Urinary bladder (tissue), 4 donors: ENCODE results near the gene ANGPTL4. TPM values are rescaled to one million over a fixed set of nuclear protein-coding genes. Genes with fewer than 3 reads are reported as not detected.

Source experiments
- DNase-seq: peaks from one replicate; pipeline ENCODE4 v3.0.0-alpha.2; 2015; ENCODE audit errors: extremely low spot score
- H3K27ac ChIP-seq: one replicate; pipeline ENCODE4 v1.5.1; 2013; ENCODE audit warnings: low read depth, mild to moderate bottlenecking, moderate library complexity
- H3K36me3 ChIP-seq: one replicate; pipeline ENCODE4 v1.6.1; 2013; ENCODE audit warnings: mild to moderate bottlenecking, moderate library complexity; ENCODE audit not compliant: insufficient read depth
- H3K4me1 ChIP-seq: one replicate; pipeline ENCODE4 v1.6.1; 2013; ENCODE audit warnings: mild to moderate bottlenecking, moderate library complexity; ENCODE audit not compliant: insufficient read depth
- H3K4me3 ChIP-seq: one replicate; pipeline ENCODE4 v1.5.1; 2013; ENCODE audit warnings: low read depth, low read length
- WGBS: extraction: QIAGEN DNeasy Blood & Tissue Kit; methylation state at CpG from one replicate; pipeline ENCODE4 v1.1.7; 2013; 5-methylcytosine and 5-hydroxymethylcytosine counted together
- polyA plus RNA-seq: library from polyadenylated mRNA; stranded (reverse); fragments of 200-250 nt; gene quantifications from one replicate; pipeline ENCODE4 v1.2.3, GENCODE V29; 2013
- total RNA-seq: library from RNA; depleted of rRNA; stranded (reverse); fragments of >200 nt; gene quantifications from one replicate; pipeline ENCODE4 v1.2.3, GENCODE V29; 2014
- donor health status: healthy with polysubstance abuse.
- donor health status: healthy.

The ANGPTL4 gene
- total and polyA plus RNA-seq, 2 donors: 1.3 to 14.6 TPM

GRCh38 chr19:8324186-8325050 lies 39.5 kb upstream of the ANGPTL4 start:
- no peaks in the 10 kb centered on the region for H3K4me1 ChIP-seq
- H3K4me3 ChIP-seq: no peak overlapping the region
- no peak overlapping the region for H3K27ac ChIP-seq
- DNase-seq: no peak
- no peaks in the 10 kb centered on the region for H3K36me3 ChIP-seq
- 71% methylated on average over 17 of the region's 17 CpGs for WGBS

DNA sequence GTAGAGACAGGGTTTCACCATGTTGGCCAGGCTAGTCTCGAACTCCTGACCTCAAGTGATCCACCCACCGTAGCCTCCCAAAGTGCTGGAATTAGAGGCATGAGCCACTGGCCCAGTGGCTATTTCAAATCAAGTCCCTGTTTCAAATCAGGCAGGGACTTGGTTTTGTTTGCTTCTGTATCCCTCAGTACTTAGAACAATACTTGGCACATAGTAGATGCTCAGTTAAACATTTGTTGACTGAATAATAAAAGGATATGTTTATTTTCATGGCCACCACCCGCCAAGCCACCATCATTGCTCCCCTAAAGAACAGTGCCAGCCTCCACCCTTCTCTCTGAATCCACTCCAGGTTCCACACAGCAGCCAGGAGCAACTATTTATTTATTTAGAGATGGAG lies 38.5 kb upstream of the ANGPTL4 start:
- H3K27ac ChIP-seq: no peak overlapping the region
- 92% methylated on average over 3 of the region's 3 CpGs for WGBS
- no peak for DNase-seq
- H3K4me3 ChIP-seq: no peak overlapping the region
- no peaks in the 10 kb centered on the region for H3K36me3 ChIP-seq
- no peaks in the 10 kb centered on the region for H3K4me1 ChIP-seq

DNA sequence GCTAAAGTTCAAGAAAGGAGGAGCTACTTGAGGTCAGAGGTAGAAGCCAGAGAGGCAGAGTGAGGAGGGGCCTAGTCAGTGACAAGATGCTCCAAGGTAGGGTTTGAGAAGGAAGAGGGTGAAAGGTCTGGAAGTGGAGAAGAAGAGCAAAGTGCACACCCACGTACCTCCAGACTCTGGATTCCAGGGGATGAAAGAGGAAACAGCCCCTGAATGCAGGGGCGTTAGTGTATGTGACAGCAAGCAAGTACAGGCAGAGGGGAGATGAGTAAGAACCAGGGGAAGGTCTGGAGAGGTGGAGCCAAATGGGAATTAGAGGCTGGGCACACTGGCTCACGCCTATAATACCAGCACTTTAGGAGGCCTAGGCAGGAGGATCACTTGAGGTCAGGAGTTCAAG lies 34.0 kb upstream of the ANGPTL4 start:
- Histone ChIP-seq H3K4me3 (no peak overlapping the region), H3K4me1 (peaks cover 2% of the 10 kb centered on the region), H3K27ac (no peak overlapping the region), H3K36me3 (no peaks in the 10 kb centered on the region)
- WGBS: 77% methylated on average over 3 of the region's 3 CpGs
- DNase-seq: no peak

- no peaks in the 10 kb centered on the region for H3K36me3 ChIP-seq
- no peak for DNase-seq
- 71% methylated on average over 8 of the region's 8 CpGs for WGBS
- no peak overlapping the region for H3K4me3 ChIP-seq
- peaks cover 2% of the 10 kb centered on the region for H3K4me1 ChIP-seq
- no peak overlapping the region for H3K27ac ChIP-seq
Measured at GRCh38 chr19:8331263-8331845, 32.6 kb upstream of the ANGPTL4 start.

DNA sequence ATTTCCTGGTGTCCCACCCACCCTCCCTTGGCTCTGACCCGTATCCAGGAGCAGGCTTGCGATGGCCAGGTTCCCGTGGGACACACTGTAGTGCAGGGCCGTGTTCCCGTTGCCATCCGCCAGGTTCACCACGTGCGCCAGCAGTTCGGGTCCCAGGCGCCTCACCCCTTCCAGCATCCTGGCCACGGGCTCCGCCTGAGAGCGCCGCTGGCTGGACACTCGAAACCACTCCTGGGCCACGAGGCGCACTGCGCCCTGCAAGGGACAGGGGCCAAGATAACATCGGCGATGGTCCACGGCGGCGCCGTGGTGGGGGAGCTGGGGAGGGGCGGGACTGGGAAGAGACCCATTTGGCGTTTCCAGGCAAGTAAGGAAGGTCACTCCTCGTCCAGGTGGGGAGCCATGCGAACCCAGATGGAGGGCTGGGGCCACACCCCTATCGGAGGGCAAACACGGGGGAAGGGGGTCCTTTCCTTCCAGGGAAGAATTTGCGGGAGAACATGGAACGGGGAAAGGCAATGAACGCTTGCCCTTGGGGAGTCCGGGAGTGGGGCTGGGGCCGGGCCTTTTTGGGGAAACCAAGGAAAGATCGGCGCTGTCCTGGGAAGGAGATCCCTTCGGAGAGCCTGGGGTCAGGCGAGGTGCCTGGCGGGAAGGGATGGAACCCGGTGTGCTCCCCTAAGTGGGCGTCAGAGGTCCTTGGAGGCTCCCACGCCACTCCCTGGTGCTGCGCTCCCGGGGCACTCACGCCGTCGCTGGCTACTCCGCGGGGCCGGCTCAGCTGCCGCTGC lies 30.8 kb upstream of the ANGPTL4 start:
- H3K36me3 ChIP-seq: no peaks in the 10 kb centered on the region
- H3K27ac ChIP-seq: no peak overlapping the region
- no peak for DNase-seq
- WGBS: 15% methylated on average over 52 of the region's 52 CpGs
- H3K4me1 ChIP-seq: peaks cover 2% of the 10 kb centered on the region
- no peak overlapping the region for H3K4me3 ChIP-seq

- WGBS: 18% methylated on average over 48 of the region's 48 CpGs
- no peak for DNase-seq
- Histone ChIP-seq H3K36me3 (no peaks in the 10 kb centered on the region), H3K27ac (no peak overlapping the region), H3K4me3 (no peak overlapping the region), H3K4me1 (peaks cover 2% of the 10 kb centered on the region)
Measured at GRCh38 chr19:8333767-8334457, 30.0 kb upstream of the ANGPTL4 start.

- 10% methylated on average over 117 of the region's 117 CpGs for WGBS
- Histone ChIP-seq H3K36me3 (no peaks in the 10 kb centered on the region), H3K4me1 (peaks cover 2% of the 10 kb centered on the region), H3K27ac (no peak overlapping the region), H3K4me3 (peak overlapping the region; percentile 38)
- no peak for DNase-seq
Measured at GRCh38 chr19:8334458-8335342, 29.3 kb upstream of the ANGPTL4 start.

DNA sequence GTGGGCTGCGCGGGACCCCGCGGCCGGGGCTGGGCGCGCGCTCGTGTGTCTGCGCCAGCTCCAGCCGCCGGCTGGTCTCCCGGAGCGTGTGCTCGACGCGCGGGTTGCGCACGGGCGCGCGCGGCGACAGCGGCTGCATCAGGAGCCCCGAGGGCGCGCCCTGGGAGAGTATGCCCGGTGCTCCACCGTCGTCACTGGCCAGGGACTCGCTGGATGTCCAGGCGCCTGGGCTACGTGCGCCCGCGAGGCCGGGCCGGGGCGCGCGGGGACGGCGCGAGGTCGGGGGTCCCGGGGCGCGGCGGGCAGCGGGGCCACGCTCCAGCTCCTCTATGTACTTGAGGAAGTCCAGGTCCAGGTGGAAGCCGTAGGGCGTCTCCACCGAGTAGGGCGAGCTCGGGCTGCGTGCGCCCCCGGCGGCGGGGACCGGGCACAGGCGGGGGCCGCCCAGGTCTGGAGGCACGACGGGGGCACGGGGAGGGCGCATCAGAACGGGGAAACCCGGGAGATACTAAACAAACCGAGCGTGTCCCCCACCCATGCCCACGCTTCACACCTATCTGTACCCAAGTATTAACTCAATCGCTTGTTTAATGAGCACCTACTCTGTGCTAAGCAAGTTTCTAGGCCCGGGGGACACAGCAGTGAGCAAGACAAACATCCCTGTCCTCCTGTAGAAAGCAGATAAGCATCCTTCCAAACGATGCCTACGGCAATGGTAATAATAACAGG lies 28.4 kb upstream of the ANGPTL4 start:
- Histone ChIP-seq H3K4me1 (peaks cover 2% of the 10 kb centered on the region), H3K27ac (no peak overlapping the region), H3K4me3 (peak overlapping the region; percentile 38), H3K36me3 (no peaks in the 10 kb centered on the region)
- no peak for DNase-seq
- 16% methylated on average over 79 of the region's 79 CpGs for WGBS

DNA sequence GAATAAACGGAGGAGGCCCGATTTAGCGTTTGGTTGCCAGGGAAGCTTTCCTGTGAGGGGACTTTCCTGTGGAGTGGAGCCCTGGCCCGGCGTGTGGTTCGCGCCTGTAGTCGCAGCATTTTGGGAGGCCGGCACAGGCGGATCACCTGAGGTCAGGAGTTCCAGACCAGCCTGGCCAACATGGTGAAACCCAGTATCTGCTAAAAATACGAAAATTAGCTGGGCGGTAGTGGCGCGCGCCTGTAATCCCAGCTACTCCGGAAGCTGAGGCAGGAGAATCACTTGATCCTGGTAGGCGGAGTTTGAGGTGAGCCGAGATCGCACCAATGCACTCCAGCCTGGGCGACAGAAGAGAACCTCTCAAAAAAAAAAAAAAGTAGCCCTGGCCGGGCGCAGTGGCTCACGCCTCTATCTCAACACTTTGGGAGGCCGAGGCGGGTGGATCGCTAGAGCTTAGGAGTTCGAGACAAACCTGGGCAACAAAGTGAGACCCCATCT lies 27.8 kb upstream of the ANGPTL4 start:
- no peak overlapping the region for H3K4me3 ChIP-seq
- H3K36me3 ChIP-seq: no peaks in the 10 kb centered on the region
- peaks cover 2% of the 10 kb centered on the region for H3K4me1 ChIP-seq
- no peak for DNase-seq
- WGBS: 32% methylated on average over 27 of the region's 27 CpGs
- no peak overlapping the region for H3K27ac ChIP-seq

- Histone ChIP-seq H3K27ac (no peak overlapping the region), H3K4me1 (peaks cover 2% of the 10 kb centered on the region), H3K4me3 (no peak overlapping the region), H3K36me3 (no peaks in the 10 kb centered on the region)
- WGBS: 61% methylated on average over 8 of the region's 8 CpGs
- DNase-seq: no peak
Measured at GRCh38 chr19:8336660-8337059, 27.3 kb upstream of the ANGPTL4 start.

GRCh38 chr19:8337728-8338127 lies 26.2 kb upstream of the ANGPTL4 start:
- no peaks in the 10 kb centered on the region for H3K36me3 ChIP-seq
- 84% methylated on average over 7 of the region's 7 CpGs for WGBS
- DNase-seq: no peak
- no peak overlapping the region for H3K27ac ChIP-seq
- H3K4me3 ChIP-seq: no peak overlapping the region
- H3K4me1 ChIP-seq: peaks cover 2% of the 10 kb centered on the region

GRCh38 chr19:8338835-8339234 lies 25.1 kb upstream of the ANGPTL4 start:
- H3K4me3 ChIP-seq: no peak overlapping the region
- 63% methylated on average over 6 of the region's 6 CpGs for WGBS
- H3K36me3 ChIP-seq: no peaks in the 10 kb centered on the region
- H3K4me1 ChIP-seq: peaks cover 2% of the 10 kb centered on the region
- no peak for DNase-seq
- H3K27ac ChIP-seq: no peak overlapping the region
